Hepatocyte (in vitro differentiated cells): ENCODE measurements around the gene MAD2L2.

Experiments used
- EZH2 ChIP-seq: fragments of 200-600 bp; sonication (generic); IDR thresholded peaks from 2 replicates; pipeline ENCODE4 v1.6.1; 2016; ENCODE audit warnings: antibody characterized with exemption, mild to moderate bottlenecking, borderline replicate concordance
- EZH2phosphoT487 ChIP-seq: fragments of 200-600 bp; sonication (generic); IDR thresholded peaks from one replicate; pipeline ENCODE4 v1.6.1; 2018; ENCODE audit warnings: antibody characterized with exemption, mild to moderate bottlenecking, low read depth, moderate library complexity; ENCODE audit not compliant: unreplicated experiment, severe bottlenecking
- TF ChIP-seq, protein P1 (sequence below): fragments of 200-600 bp; sonication (generic); IDR thresholded peaks from 2 replicates; pipeline ENCODE4 v1.5.1; 2016; ENCODE audit warnings: antibody characterized with exemption, mild to moderate bottlenecking; ENCODE audit not compliant: poor library complexity

- TF ChIP-seq, protein P1, sequence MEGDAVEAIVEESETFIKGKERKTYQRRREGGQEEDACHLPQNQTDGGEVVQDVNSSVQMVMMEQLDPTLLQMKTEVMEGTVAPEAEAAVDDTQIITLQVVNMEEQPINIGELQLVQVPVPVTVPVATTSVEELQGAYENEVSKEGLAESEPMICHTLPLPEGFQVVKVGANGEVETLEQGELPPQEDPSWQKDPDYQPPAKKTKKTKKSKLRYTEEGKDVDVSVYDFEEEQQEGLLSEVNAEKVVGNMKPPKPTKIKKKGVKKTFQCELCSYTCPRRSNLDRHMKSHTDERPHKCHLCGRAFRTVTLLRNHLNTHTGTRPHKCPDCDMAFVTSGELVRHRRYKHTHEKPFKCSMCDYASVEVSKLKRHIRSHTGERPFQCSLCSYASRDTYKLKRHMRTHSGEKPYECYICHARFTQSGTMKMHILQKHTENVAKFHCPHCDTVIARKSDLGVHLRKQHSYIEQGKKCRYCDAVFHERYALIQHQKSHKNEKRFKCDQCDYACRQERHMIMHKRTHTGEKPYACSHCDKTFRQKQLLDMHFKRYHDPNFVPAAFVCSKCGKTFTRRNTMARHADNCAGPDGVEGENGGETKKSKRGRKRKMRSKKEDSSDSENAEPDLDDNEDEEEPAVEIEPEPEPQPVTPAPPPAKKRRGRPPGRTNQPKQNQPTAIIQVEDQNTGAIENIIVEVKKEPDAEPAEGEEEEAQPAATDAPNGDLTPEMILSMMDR: no peak
- no peak for TF ChIP-seq EZH2
- TF ChIP-seq EZH2phosphoT487: no peak
Observed at GRCh38 chr1:11671544-11672286, 9.2 kb downstream of the MAD2L2 start.
